Measurements from ENCODE around the gene ARHGAP1.

Gene ARHGAP1

DNA sequence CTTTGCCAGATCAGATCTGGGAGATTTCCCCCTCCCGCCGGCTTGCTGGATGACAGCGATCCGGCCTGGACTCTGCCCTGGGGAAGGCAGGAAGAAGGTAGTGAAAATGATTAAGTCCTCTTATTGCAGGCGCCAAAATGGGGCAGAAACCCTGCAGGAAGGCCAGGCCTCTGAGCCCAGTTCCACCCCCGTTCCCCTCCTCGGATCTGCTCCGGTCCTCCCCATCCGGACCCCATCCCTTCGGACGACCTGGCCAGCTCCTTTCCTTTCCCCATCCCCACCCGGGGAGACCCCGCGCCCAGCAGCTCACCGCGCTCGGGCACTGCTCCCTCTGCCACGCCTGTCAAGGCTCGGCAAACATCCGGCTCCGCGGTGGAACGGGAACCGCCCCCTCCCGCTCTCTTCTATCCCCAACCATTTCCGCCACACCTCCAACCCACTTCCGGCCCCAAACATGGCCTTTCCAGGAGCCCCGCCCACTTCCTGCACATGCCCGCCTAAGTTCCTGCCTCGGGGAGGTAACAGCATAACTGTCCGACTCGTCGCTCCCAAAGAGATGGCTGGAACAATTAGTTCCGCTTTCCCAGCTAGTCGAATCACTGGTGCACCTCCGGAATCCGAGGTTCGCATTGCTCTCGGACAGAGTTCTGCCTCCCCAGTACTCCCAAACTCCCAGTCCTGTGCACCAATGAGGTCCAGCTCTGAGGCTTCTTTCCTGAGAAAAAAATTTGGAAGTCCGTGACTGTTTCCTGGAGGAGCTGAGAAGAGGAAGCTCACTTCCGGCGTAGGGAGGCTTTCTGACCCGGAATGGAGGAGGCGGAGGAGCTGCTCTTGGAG lies at the start of gene ARHGAP1, which contains the start of gene ZNF408:
Gene ARHGAP1 (minus strand): TSS at position 379 of the 837 bp plus-strand sequence. CDS start 4,512 bp downstream, outside the sequence.
Gene ZNF408 (plus strand): TSS at position 791 of the 837 bp plus-strand sequence. CDS start 17 bp downstream, at position 808.
- peak; percentile 97 for DNase-seq

GRCh38 chr11:46747150-46747549 lies 46.7 kb upstream of the ARHGAP1 start:
- no peak for DNase-seq

DNA sequence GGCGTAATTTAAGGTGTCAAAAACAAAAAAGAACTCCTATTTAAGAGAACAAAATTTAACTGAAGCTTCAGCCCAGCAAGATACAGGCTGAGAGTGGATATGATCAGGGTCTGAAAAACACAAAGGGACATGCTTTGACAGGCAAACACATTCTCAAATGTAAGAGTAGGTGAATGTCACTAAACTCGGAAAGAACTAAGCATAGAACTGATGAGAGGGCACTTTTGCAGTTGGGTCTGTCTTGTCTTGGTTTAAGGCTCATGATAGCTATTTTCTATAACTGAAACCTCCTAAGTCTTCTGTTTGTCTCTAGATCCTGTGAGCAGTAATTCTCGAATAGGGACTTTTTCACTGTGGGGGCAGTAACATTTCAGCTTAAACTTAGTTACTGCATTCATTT lies 45.6 kb upstream of the ARHGAP1 start:
- DNase-seq, result no peak

DNA sequence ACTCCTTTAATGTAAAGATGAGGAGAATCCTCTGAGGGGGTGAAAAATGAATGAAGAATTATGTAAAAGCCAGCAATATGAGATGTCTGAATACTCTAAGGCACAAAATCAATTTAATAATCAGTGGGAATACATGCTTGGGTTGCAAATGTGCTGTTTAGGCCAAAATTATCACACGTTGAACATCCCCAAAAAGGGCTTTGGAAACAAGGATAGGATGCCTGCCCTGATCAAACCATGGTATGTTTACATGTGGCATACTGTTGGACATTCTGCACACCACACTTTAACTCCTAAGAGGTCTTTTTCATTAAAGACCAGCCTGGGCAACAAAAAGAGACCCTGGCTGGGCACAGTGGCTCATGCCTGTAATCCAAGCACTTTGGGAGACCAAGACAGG lies 44.9 kb upstream of the ARHGAP1 start:
- DNase-seq, result no peak

DNA sequence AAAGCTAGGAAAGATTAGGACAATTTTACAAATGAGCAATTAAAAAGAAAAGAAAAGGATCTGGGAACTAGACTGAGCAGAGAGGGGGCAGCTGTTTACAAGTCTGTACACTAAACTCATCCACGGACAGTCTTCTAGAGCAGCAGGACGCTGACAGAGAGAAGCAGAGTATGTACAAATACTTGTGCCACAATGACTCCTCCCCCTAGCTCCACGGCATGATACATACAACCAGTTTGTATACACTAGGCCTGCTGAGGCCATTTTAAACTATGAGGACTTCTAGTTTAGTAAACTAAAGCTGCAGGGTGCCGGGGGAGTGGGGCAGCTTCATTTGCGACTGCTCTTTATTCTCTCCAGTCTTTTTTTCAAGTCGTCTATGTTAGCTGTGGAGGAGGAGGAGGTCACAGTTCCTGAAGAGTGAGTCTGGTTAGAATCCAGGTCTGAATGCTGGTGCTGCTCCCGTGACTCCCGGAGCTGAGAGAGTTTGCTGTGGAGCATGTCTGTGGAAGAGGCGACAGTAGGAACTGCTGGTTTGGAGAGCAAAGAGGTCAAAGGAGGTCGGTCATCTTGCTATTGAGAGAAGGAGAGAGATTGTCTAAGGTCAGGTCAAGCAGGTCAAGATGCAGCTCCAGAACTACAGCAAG lies 43.4 kb upstream of the ARHGAP1 start:
- no peak for DNase-seq

- DNase-seq, result no peak
Observed at GRCh38 chr11:46743043-46743442, 42.6 kb upstream of the ARHGAP1 start.

DNA sequence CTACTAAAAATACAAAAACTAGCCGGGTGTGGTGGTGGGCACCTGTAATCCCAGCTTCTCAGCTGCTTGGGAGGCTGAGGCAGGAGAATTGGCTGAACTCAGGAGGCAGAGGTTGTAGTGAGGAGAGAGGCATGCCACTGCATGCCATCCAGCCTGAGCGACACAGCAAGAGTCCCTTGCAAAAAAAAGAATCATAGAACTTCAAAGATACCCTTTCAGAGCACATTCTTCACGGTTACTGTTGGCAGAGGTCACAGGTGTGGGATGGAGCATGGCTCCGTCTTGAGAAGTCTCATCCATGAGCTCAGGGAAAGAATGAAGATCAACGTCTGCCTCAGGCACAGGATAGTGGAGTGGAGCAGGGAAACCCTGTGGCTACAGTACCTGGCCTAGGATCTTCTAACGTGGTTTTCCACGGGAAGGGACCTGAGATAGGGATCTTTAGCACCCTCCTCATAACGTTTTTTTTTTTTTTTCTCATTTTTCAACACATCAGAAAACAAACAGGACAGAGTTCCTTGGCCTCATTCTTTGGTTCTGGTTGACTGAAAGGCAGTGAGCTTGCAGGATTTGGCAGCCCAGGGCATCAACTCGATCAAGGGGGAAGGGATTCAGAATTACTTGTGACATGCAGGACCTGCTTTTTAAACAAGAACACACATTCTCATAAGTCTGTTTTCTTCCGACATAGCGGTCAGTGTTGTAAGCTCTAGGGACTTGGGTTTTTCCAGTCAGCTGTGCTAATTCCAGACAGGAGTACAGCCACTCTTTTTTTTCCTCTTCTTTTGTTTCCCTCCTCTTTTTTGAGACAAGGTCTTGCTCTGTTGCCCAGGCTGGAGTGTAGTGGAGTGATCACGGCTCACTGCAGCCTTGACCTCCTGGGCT lies 41.4 kb upstream of the ARHGAP1 start:
- DNase-seq, result no peak

- no peak for DNase-seq
Observed at GRCh38 chr11:46738887-46739286, 38.5 kb upstream of the ARHGAP1 start.

- no peak for DNase-seq
Observed at GRCh38 chr11:46737699-46738098, 37.3 kb upstream of the ARHGAP1 start.

- DNase-seq, result no peak
Observed at GRCh38 chr11:46736615-46737014, 36.2 kb upstream of the ARHGAP1 start.

DNA sequence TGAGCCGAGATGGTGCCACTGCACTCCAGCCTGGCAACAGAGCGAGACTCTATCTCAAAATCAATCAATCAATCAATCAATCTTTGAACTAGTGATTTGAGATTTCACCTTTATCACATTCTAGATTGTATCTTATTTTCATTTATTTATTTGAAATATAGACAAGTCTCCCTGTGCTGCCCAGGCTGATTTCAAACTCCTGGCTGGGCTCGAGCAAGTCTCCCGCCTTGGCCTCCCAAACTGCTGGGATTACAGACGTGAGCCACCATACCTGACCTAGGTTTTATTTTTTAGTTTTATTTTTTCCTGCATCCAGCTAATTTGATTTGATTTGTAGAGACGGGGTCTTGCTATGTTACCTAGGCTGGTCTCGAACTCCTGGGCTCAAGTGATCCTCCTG lies 35.7 kb upstream of the ARHGAP1 start:
- no peak for DNase-seq

DNA sequence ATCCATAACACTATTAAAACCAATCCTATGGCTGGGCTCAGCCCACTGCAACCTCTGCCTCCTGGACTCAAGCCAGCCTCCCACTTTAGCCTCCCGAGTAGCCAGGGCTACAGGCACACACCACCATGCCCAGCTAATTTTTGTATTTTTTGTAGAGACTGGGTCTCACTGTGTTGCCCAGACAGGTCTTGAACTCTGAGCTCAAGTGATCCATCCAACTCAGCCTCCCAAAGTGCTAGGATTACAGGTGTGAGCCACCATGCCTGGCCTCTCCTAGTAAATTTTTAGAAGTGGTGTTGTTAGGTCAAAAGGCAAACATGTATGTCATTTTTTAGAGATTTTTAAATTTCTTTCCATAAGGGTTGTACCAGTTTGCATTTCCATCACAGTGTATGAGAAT lies 32.8 kb upstream of the ARHGAP1 start:
- DNase-seq, result no peak

- no peak for DNase-seq
Observed at GRCh38 chr11:46731545-46731944, 31.1 kb upstream of the ARHGAP1 start.

DNA sequence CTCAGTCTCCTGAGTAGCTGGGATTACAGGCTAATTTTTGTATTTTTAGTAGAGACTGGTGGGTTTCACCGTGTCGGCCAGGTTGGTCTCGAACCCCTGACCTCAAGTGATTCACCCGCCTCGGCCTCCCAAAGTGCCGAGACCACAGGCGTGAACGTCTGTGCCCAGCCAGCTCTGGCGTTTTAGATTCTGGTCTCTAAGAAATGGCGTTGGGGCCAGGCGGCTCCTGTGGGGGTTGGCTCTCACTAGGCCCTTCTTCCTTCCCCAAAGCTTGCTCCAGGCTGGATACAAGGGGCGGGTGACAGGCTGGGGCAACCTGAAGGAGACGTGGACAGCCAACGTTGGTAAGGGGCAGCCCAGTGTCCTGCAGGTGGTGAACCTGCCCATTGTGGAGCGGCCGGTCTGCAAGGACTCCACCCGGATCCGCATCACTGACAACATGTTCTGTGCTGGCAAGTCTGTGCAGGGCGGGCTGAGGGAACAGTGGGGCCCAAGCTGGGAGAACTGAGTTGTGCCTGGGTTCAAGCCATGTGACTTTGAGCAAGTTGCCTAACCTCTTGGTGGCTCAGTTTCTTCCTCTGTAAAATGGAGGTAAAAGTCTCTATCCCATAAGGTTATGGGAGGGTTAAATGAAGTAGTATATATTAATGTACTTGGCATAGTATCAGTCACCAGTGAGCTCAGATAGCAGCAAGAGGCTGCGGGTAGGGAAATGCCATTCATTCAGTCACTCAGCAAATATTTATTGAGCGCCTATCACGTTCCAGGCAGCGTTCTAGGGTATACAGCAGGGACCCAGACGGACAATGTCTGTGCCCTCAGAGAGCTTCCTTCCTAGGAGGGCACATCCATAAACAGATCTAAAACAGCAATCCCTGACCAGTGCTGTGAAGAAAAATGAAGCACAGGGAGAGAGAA lies 28.9 kb upstream of the ARHGAP1 start:
- no peak for DNase-seq

DNA sequence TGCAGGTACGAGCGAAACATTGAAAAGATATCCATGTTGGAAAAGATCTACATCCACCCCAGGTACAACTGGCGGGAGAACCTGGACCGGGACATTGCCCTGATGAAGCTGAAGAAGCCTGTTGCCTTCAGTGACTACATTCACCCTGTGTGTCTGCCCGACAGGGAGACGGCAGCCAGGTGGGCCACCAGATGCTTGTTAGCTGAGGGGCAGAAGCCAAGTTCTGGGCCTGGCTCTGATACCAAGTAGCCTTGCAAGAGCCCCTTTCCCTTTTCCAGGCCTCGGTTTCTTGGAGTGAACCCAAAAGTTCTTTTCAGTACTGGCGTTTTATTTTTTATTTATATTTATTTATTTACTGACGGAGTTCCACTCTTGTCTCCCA lies 28.2 kb upstream of the ARHGAP1 start:
- no peak for DNase-seq

- DNase-seq, result no peak
Observed at GRCh38 chr11:46727952-46728658, 27.7 kb upstream of the ARHGAP1 start.

GRCh38 chr11:46726206-46726862 lies 25.9 kb upstream of the ARHGAP1 start:
- no peak for DNase-seq

DNA sequence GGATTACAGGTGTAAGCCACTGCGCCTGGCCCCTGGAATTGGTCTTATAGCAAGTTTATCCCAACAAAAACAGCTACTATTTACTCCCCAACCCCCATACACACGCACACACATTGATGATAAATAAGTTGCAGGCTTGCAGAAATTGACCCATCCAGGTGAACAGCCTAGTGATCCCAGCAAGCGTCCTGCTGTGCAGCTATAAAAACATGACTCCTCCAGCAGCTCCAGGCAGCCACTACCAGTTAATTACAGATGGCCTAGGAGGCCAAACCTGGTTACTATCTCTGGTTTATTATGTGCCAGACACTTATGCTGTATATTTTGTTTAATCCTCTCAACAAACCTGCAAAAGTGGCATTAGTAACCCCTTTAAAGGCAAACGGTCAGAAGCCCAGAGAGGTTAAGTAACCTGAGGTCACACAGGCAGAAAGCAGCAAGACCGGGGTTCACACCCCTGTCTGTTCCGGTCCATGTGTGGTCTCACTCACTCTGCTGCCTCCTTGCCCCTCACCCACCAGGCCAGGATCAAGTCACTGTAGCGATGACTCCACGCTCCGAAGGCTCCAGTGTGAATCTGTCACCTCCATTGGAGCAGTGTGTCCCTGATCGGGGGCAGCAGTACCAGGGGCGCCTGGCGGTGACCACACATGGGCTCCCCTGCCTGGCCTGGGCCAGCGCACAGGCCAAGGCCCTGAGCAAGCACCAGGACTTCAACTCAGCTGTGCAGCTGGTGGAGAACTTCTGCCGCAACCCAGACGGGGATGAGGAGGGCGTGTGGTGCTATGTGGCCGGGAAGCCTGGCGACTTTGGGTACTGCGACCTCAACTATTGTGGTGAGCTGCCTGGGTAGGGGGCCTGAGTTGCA lies 25.2 kb upstream of the ARHGAP1 start:
- DNase-seq, result no peak

DNA sequence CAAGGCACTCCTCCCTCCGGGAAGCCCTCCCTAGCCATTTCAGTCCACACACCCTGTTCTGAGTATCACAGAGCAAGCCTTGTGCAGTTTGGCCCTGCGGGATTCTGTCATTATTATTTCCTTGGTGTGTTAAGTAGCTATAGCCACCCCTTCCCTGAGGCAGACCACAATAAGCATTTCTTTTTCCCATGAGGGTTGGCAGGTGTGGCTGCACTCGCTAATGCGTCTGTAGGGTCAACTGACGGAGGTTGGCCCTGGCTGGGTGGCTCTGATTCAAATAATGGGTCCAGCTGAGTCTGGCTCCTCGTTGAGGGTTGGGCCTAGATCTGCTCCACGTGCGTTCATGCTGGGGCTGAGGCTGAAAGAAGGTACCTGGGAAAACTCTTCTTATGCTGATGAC lies 23.7 kb upstream of the ARHGAP1 start:
- no peak for DNase-seq

GRCh38 chr11:46723359-46723680 lies 22.9 kb upstream of the ARHGAP1 start:
- no peak for DNase-seq
